Duodenal mucosa (tissue), 2 donors: Measurements from ENCODE around the gene TMEM131.

Source experiments
- H3K27ac ChIP-seq: one replicate; pipeline ENCODE4 v1.7.0; 2013; ENCODE audit warnings: low read depth, low read length
- H3K27me3 ChIP-seq, 2 donors: one replicate each; pipeline ENCODE4 v1.7.0; 2013; ENCODE audit warnings: low read length in 2 of 2, control low read depth in 1 of 2; ENCODE audit not compliant: insufficient read depth in 2 of 2, control insufficient read depth in 1 of 2
- H3K36me3 ChIP-seq, 2 donors: one replicate each; pipeline ENCODE4 v1.7.0; 2013; ENCODE audit warnings: low read length in 2 of 2, control low read depth in 1 of 2; ENCODE audit not compliant: insufficient read depth in 2 of 2, control insufficient read depth in 1 of 2
- H3K4me1 ChIP-seq, 2 donors: one replicate each; pipeline ENCODE4 v1.7.0; 2013; ENCODE audit warnings: low read length in 2 of 2, control low read depth in 1 of 2; ENCODE audit not compliant: insufficient read depth in 2 of 2, control insufficient read depth in 1 of 2
- H3K4me3 ChIP-seq, 2 donors: one replicate each; pipeline ENCODE4 v1.7.0; 2013; ENCODE audit warnings: low read length in 2 of 2, low read depth in 1 of 2
- H3K9ac ChIP-seq, 2 donors: one replicate each; pipeline ENCODE4 v1.7.0; 2013; ENCODE audit warnings: low read length in 2 of 2, low read depth in 1 of 2
- H3K9me3 ChIP-seq, 2 donors: one replicate each; pipeline ENCODE4 v1.7.0; 2013; ENCODE audit warnings: low read length in 2 of 2, control low read depth in 1 of 2; ENCODE audit not compliant: control insufficient read depth in 1 of 2

Gene TMEM131

GRCh38 chr2:97760480-97761049, 235.2 kb downstream of the TMEM131 start:
- H3K27ac ChIP-seq, result no peak overlapping the region
- H3K9me3 ChIP-seq, result no peaks in the 10 kb centered on the region
- no peaks in the 10 kb centered on the region for H3K27me3 ChIP-seq
- no peak overlapping the region for H3K9ac ChIP-seq
- H3K36me3 ChIP-seq, result peaks cover 73 to 92% of the 10 kb centered on the region in 2 donors
- H3K4me3 ChIP-seq, result no peak overlapping the region
- peaks cover 0 to 3% of the 10 kb centered on the region in 2 donors for H3K4me1 ChIP-seq

DNA sequence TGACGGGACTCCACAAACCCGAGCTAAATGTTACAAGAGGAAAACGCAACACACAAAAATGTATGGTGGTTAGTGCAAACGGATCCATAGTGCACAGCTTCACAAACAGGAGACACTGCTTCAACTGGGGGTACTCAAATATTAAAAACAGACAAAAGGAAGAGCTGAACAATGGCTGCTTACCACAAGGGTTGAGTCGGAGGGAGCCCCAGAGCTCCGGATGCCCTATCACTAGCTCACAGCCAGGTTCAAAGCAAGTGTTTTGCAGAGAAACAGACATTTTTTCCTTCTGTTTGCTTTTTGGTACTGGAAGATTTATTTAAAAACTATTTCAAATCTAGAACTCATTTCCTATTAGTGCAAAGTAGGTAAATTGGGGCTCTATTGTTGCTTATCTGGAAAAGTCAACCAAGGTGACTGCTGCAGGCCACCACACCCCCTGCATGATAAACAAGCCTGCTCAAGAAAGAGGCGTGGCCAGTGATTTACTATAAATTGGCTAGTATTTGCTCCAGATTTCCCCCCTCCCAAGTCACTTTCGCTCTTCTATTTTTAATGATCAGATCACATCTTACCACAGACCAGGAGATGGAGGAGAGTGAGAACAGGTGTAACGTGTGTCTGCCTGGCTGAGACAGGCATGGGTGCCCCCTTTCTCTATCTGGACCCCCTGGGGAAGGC, 235.9 kb downstream of the TMEM131 start:
- Histone ChIP-seq H3K9me3 (no peaks in the 10 kb centered on the region), H3K27me3 (no peaks in the 10 kb centered on the region), H3K9ac (no peak overlapping the region), H3K4me1 (peaks cover 0 to 3% of the 10 kb centered on the region in 2 donors), H3K27ac (no peak overlapping the region), H3K4me3 (no peak overlapping the region), H3K36me3 (peaks cover 69 to 92% of the 10 kb centered on the region in 2 donors)

GRCh38 chr2:97758131-97758705, 237.5 kb downstream of the TMEM131 start:
- Histone ChIP-seq H3K27ac (no peak overlapping the region), H3K4me1 (peaks cover 0 to 3% of the 10 kb centered on the region in 2 donors), H3K9me3 (no peaks in the 10 kb centered on the region), H3K36me3 (peaks cover 56 to 84% of the 10 kb centered on the region in 2 donors), H3K27me3 (no peaks in the 10 kb centered on the region), H3K9ac (no peak overlapping the region), H3K4me3 (no peak overlapping the region)

- no peaks in the 10 kb centered on the region for H3K9me3 ChIP-seq
- H3K4me1 ChIP-seq, result peaks cover 0 to 3% of the 10 kb centered on the region in 2 donors
- no peak overlapping the region for H3K9ac ChIP-seq
- H3K36me3 ChIP-seq, result peaks cover 49 to 75% of the 10 kb centered on the region in 2 donors
- no peaks in the 10 kb centered on the region for H3K27me3 ChIP-seq
- no peak overlapping the region for H3K27ac ChIP-seq
- H3K4me3 ChIP-seq, result no peak overlapping the region
Observed at GRCh38 chr2:97757062-97757461, 238.7 kb downstream of the TMEM131 start.

GRCh38 chr2:97755491-97755890, 240.3 kb downstream of the TMEM131 start:
- H3K9ac ChIP-seq, result no peak overlapping the region
- no peaks in the 10 kb centered on the region for H3K27me3 ChIP-seq
- peaks cover 0 to 3% of the 10 kb centered on the region in 2 donors for H3K4me1 ChIP-seq
- no peaks in the 10 kb centered on the region for H3K9me3 ChIP-seq
- peaks cover 42 to 67% of the 10 kb centered on the region in 2 donors for H3K36me3 ChIP-seq
- H3K27ac ChIP-seq, result no peak overlapping the region
- no peak overlapping the region for H3K4me3 ChIP-seq

DNA sequence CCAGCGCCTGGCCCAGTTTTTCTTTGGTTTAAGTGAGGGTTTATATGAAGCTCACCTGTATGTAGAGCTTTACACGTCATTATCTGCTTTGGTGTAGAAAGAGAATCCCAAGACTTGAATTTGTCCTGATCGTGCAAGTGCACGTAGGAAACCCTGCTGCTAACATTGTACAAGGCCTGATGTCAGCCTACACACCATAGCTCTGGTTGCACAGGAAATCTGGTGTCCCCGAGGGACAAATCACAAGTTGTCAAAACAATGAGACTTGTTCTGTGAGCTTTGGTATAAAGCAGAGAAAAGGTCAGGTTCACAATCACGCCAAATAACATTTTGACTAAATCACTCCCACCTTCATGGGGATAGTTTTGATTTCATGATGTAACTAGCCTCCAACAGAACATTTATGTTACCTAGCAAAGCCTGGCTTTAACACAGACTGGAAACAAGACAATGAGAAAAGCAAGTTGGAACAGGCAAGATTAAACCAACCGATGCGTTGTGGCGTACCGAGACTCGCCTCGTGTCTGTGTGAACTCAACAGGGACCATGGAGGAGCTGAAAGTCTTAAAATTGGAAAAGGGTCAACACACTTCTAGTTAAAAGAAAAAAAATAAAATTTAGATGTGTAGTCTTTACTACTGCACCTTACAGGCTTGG, 240.9 kb downstream of the TMEM131 start:
- H3K9ac ChIP-seq, result no peak overlapping the region
- no peaks in the 10 kb centered on the region for H3K4me1 ChIP-seq
- H3K36me3 ChIP-seq, result peaks cover 38 to 66% of the 10 kb centered on the region in 2 donors
- H3K9me3 ChIP-seq, result no peaks in the 10 kb centered on the region
- H3K4me3 ChIP-seq, result no peak overlapping the region
- H3K27me3 ChIP-seq, result no peaks in the 10 kb centered on the region
- no peak overlapping the region for H3K27ac ChIP-seq

DNA sequence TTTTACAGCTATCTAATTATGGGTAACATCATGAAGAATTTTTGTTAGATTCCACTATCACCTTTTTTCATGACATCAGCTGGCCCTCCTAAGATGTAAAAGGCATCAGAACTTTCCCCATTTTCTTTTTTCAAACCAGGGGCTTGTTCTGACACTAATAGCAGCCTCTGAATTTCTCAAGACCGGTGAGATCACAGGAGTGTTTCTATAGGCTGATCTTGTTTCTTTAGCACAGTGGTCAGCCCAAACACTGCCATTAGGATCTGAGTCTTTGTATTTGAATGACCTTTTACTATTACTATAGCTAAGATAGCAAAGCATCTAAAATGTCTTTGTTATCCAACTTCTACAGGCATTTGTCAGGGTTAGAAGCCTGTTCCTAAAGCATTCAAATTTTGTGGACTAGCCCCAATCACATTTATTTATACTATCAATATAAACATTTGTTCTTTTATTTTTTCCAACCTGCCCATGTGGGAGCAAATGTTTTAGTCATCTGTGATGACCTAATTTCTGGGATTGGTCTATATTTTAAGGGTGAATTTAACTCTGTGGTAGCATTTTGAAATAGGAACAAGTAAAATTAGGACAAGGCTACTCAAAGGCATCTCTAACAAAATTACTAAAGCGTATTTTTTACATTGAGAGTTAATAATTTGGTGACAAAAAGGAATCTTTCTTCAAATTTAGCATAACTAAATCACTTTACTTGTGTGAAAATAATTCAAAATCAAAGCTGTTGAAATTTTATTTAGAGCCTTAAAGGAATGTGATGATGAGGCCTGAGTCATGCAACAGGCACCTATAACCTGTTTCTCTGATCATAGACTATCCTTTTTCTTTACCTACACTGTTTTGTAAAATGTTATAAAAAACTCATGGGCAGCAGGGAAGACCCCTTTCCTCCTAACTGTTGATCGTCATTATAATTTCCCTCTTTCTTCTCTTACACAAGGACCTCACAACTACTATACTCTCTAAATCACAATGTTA, 243.1 kb downstream of the TMEM131 start:
- Histone ChIP-seq H3K9ac (no peak overlapping the region), H3K9me3 (no peaks in the 10 kb centered on the region), H3K4me1 (no peaks in the 10 kb centered on the region), H3K36me3 (peaks cover 20 to 49% of the 10 kb centered on the region in 2 donors), H3K27ac (no peak overlapping the region), H3K4me3 (no peak overlapping the region), H3K27me3 (no peaks in the 10 kb centered on the region)

- Histone ChIP-seq H3K9me3 (no peaks in the 10 kb centered on the region), H3K27me3 (no peaks in the 10 kb centered on the region), H3K4me3 (no peak overlapping the region), H3K36me3 (peaks cover 14 to 41% of the 10 kb centered on the region in 2 donors), H3K4me1 (no peaks in the 10 kb centered on the region), H3K9ac (no peak overlapping the region), H3K27ac (no peak overlapping the region)
Observed at GRCh38 chr2:97751752-97752151, 244.0 kb downstream of the TMEM131 start.

- Histone ChIP-seq H3K27me3 (no peaks in the 10 kb centered on the region), H3K9ac (no peak overlapping the region), H3K36me3 (peaks cover 0 to 24% of the 10 kb centered on the region in 2 donors), H3K27ac (no peak overlapping the region), H3K4me1 (no peaks in the 10 kb centered on the region), H3K9me3 (no peaks in the 10 kb centered on the region), H3K4me3 (no peak overlapping the region)
Observed at GRCh38 chr2:97750017-97750416, 245.7 kb downstream of the TMEM131 start.
